Stimulated activated CD4-positive, alpha-beta T cell treated with anti-CD3 and anti-CD28 coated beads, TNF-alpha, amount 100 ng/mL, for 24 hours (primary cell): ENCODE data around the gene PRKN.
A peak's percentile ranks its signal among the peaks of the same experiment; 100 is the strongest.

Source experiments
- DNase-seq, 3 experiments: peaks; one replicate each; pipeline ENCODE4 v3.0.0-alpha.2; 2020; ENCODE audit warnings: low read depth in 3 of 3

PRKN gene

DNA sequence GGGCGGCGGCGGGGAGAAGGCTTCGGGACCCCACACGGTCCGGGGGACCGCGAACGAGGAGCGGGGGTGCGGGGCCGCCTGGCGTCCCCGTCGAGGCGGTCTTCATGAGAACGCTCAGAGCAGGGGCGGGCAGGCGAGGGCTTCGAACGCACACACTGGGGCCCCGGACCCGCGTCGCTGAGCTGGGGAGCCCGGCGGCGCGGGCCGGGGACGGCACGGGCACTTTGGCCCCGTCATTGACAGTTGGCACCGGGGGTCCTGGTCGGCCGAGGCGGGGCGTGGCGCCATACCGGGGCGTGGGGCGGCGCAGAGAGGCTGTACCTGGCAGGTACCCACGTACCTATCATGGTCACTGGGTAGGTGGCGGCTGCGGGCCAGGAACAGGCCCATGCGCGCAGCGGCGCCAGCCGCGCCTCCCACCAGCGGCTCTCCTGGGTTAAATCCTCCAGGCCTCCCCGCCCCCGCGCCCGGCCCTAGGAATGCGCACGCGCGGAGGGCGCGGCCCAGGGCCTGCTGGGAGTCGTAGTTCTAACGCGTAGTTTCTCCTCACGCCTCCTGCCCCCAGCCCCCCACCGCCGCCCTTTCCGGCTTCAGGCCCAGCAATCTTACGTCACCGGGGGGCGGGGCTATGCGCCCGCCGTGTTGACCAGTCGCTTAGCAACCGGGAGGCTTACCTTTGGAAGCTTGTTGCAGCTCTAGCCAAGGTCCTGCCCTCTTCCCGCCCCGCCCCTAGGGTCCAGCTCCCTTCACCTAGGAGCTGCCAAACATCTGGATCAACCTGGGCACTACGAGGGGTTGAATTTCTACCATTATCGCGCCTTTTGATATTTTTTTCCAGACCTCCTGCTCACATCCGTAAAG lies at the start of gene PRKN, which contains the start of gene PACRG:
Gene PRKN (minus strand): TSS at position 445 of the 861 bp plus-strand sequence.
Gene PACRG (plus strand): TSS at position 653 of the 861 bp plus-strand sequence.
- DNase-seq, result peak; percentile 94 to 98 (median 97)

GRCh38 chr6:162777091-162777490 lies 49.5 kb upstream of the PRKN start:
- no peak for DNase-seq

DNA sequence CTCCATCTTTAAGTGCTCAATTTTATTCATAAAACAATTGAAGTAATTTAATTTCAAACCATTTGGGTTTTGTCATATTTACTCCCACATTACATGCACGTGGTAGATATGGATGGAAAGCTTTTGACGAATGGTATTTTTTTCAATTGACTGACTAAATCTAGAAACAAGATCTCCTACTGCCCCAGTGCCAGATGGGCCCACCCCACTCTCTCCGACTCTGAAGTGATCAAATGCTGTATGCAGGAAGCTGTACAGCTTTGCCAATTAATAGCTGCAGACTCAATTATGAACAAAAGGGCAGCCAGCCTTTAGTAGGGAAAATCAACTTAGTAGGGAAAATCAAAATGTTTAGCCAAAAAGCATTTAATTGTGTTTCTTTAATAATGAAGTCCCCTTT lies 46.4 kb upstream of the PRKN start:
- DNase-seq, result no peak

DNA sequence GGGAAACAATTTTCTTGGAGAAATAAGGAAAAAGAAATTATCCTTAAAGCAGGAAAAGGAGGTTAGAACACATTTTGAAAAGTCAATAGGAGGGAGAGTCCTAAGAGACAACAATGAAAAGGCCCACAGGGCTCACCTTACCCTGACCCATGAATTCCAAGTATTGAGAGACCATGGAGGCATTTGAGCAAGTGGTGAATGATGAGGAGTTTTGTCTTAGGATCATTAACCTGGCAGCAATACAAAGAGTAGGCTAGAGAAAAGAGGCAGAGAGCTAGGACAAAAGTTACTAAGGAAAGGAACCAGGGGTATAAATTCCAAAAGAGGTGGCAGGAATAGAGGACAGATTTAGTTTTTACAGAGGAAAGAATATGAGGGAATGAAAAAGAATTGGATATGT lies 44.9 kb upstream of the PRKN start:
- no peak for DNase-seq

DNA sequence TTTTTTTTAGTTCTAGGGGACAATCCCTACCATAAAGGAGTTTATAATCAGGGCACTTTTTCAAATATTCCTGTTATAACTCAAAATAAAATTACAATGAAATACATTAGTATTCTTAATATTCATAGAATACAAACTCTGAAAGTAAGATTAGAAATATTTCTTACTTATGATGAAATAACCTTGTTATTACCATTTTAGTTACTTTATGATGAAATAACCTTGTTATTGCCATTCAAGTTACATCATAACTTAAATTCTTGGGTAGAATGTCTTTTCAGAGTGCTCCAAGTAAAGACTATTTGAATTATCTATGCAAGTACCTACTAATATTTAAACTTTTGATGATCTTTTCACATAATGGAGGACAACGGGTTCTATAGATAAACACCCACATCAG lies 43.4 kb upstream of the PRKN start:
- no peak for DNase-seq

DNA sequence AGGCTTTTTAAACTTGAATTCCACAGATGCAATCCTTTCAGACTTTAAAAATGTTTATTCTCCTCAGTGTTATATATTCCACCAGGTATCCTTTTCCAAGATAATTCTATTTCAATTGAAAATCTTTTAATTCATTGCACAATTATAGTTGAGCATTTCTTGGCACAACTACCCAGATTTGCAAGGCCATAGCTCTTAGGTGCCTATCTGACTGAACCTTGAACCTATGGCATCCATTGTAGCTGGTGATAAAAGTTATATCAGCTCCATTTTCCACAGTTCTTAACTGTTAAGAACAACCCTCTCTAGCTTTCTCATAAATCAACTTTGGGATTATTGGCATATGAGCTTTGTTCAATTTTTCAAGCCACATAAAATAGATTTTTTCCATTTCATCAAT lies 42.6 kb upstream of the PRKN start:
- DNase-seq, result no peak

DNA sequence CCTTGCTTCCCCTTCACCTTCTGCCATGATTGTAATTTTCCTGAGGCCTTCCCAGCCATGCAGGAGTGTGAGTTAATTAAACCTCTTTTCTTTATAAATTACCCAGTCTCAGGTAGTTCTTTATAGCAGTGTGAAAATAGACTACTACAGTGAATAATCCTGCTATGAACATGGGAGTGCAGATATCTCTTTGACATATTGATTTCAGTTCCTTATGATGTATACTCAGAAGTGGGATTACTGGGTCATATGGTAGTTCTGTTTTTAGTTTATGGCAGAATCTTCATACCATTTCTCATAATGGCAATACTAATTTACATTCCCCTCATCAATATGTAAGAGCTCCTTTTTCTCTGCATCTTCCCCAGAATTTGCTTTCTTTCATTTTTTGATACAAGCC lies 26.2 kb upstream of the PRKN start:
- no peak for DNase-seq

DNA sequence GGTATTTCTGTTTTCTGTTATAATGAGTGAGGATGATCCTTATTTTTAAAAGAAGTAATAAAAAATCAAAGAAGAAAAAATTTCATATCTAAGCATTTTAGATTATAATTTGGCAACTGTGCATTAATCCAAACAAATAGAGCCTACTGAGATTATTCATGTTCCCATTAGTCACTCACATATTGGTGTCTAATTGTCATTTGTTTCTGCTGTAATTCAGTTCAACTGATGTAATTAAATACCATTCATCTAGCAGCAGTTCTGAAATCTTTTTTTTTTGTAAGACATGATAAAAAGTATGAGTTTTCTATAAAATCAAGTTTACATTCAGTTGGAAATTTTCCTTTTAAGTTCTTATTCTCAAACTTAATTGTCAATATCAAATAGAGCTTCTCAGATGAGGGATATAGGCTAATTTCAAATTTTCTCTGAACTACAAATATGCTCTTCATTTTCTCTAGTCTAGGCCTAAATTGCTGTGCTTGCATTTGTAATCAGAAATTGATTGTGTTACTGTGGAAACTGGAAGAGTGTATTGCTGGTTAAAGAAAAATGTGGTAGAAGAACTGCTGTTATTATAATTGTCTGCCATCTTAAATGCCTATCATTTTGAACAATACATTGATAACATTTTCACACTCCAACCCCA lies 23.8 kb upstream of the PRKN start:
- DNase-seq, result no peak

GRCh38 chr6:162750776-162751175 lies 23.2 kb upstream of the PRKN start:
- no peak for DNase-seq

DNA sequence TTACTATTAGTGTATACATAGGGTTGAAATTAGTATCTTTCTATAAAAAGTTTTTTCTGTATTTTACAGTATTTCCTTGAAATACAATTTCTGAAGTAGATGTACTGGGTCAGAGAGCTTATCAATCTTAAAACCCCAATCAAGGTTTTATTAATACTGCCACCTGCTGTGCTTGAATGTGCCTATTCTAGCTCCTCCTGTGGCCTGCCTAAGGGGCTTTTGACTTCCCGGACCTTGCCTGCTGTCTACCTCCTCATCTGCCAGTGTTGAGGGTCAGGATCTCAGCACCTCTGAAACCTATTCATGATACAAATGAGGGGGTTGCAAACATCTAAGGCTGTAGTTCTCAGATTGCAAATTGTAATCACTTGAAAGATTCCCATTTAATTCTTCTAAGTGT lies 9.4 kb upstream of the PRKN start:
- no peak for DNase-seq

- DNase-seq, result no peak
Measured at GRCh38 chr6:162733489-162733888, 5.9 kb upstream of the PRKN start.

DNA sequence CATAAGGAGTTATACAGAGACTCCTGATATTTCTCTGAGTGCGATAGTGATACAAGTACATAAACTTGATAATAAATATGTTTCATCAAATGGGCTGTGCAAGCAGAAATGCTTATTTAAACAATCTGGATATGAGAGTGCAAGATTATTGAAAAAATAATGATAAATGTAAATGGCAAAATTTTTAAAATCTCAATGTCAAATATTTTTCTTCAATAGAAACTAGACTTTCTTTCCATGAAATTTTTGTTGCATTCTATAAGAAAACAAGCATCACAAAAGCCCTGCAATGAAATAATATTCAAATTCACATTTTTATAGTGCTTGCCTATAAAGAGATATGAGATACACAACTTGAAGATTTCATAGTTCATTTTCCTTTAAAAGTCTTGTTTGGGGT lies 2.9 kb upstream of the PRKN start:
- DNase-seq, result no peak

GRCh38 chr6:162728706-162729105 lies 1.1 kb upstream of the PRKN start:
- no peak for DNase-seq

GRCh38 chr6:162728197-162728596 lies 631 bp upstream of the PRKN start:
- no peak for DNase-seq

DNA sequence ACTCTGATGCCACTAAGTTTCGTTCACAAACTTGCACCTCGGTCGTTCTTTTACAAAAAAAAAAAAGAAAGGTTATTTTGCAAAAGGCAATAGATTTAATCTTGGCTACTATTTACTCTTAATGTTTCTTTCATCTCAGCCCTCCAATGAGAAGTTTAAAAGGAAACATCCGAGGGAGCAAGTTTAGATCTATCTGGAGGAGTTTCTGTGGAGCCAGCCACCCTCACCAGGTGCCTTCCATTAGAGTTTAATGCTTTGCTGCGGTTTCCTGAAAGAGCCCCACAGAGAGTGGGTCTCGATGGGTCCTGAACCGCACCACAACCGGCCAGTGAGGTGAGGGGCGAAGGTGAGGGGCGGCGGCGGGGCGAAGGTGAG lies 632 bp downstream of the PRKN start:
- no peak for DNase-seq

GRCh38 chr6:162722633-162723032 lies 4.9 kb downstream of the PRKN start:
- DNase-seq, result no peak

DNA sequence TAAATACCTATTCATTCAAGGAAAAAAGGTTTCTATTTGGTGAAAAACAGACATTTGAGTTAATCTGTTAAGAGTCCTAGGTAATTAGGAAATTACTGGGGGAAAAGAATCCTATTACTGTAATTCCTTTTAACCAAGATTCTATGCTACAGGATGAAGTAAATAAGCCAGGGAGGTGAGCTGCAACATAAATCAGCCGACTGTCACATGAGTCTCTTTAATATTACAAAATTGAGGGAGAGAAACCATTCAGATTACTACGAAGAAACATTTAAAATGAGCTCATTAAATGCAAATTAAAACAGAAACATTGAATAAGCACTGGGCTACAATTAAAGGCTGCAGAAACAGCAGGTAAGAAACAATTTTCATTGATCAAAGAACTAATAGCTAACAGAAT lies 5.3 kb downstream of the PRKN start:
- no peak for DNase-seq

- DNase-seq, result no peak
Measured at GRCh38 chr6:162721404-162721687, 6.2 kb downstream of the PRKN start.

DNA sequence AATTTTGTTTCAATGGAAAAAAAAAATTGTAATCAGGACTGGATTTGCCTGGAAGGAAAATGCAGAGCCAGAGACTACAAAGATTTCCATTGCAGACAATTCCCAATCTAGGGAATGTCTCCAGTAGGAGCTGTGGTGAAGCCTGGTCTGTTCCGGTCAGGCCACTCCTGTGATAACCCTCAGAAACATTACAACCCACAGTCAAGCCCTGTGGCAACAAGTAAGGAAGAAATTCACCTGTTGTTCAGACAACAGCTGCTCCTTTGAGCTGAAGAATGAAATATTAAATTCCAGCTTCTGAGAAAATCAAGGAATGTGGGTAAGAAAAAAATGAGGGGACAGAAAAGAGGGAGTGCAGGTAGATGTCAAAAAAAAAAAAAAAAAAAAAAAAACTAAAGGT lies 8.0 kb downstream of the PRKN start:
- no peak for DNase-seq

DNA sequence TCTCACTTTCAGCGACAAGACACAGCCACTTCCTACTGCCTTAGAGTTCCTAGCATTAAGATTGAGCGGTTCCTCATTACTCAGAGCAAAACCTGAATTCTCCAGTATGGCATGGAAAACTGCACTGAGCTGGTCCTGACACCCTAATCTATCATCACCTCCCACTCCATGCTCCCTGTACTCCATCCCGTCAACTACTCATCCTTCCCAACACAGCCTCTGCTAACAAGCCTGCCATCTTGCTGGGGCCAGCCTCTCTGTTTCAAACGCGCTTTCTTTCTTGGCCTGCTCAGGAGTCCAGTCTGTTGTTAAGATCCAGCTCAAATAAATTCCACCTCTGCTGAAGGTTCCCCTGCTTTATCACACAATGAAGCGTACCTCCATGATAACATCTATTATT lies 12.0 kb downstream of the PRKN start:
- no peak for DNase-seq

- DNase-seq, result no peak
Measured at GRCh38 chr6:162713974-162714780, 13.4 kb downstream of the PRKN start.

DNA sequence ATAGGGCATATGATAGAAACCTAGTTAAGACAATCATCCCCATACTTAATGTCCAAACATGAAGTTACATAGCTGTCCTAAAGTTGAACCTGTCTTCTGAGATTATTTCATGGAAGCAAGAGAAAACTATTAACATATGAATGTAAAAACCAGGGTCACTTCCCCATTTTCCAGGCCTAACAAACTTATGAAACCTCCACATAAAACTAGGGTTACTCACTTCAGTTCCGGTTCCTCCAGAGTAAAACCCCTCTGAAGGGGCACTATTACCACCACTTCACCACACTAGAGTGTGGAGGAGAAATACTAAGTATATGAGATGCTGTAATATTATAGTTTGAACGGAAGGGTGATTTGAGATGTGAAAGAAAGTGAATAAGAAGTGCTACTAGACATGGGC lies 14.9 kb downstream of the PRKN start:
- no peak for DNase-seq

GRCh38 chr6:162711376-162711775 lies 16.2 kb downstream of the PRKN start:
- DNase-seq, result no peak
